Retinal pigment epithelial cell (primary cell): ENCODE data around the gene ACTN2.

Experiments
- DNase-seq: peaks from one replicate; pipeline ENCODE4 v3.0.0-alpha.2; 2010; ENCODE audit warnings: low read depth
- H3K4me3 ChIP-seq: 2 replicates; pipeline ENCODE4 v1.5.1; 2011; ENCODE audit warnings: mild to moderate bottlenecking, low read length, control low read depth, moderate library complexity
- CTCF ChIP-seq: conservative IDR thresholded peaks from 2 replicates; pipeline ENCODE4 v1.5.1; 2011; ENCODE audit warnings: low read depth, low read length, control low read depth, inconsistent platforms

The ACTN2 gene

GRCh38 chr1:236747311-236747985 lies 61.1 kb downstream of the ACTN2 start:
- no peak for TF ChIP-seq CTCF
- DNase-seq: no peak
- H3K4me3 ChIP-seq: no peak overlapping the region

- TF ChIP-seq CTCF: no peak
- no peak overlapping the region for H3K4me3 ChIP-seq
- DNase-seq: no peak
Measured at GRCh38 chr1:236748268-236748870, 62.1 kb downstream of the ACTN2 start.

GRCh38 chr1:236750928-236751327 lies 64.6 kb downstream of the ACTN2 start:
- DNase-seq: no peak
- no peak for TF ChIP-seq CTCF
- H3K4me3 ChIP-seq: no peak overlapping the region

- TF ChIP-seq CTCF: no peak
- H3K4me3 ChIP-seq: no peak overlapping the region
Measured at GRCh38 chr1:236751385-236751784, 65.1 kb downstream of the ACTN2 start.

GRCh38 chr1:236751935-236752334 lies 65.6 kb downstream of the ACTN2 start:
- DNase-seq: no peak
- H3K4me3 ChIP-seq: no peak overlapping the region
- no peak for TF ChIP-seq CTCF

More at GRCh38 chr1:236751385-236751784, 65.1 kb downstream of the ACTN2 start:
- no peak for DNase-seq

GRCh38 chr1:236753516-236753915 lies 67.2 kb downstream of the ACTN2 start:
- TF ChIP-seq CTCF: peak; percentile 36
- H3K4me3 ChIP-seq: no peak overlapping the region
- peak; percentile 39 for DNase-seq

- DNase-seq: no peak
- no peak overlapping the region for H3K4me3 ChIP-seq
- no peak for TF ChIP-seq CTCF
Measured at GRCh38 chr1:236753964-236754363, 67.7 kb downstream of the ACTN2 start.
